HepG2 (cell line): ENCODE data around the gene RUSF1. TPM values are rescaled to one million over a fixed set of nuclear protein-coding genes. Genes with fewer than 3 reads are reported as not detected.
A peak's percentile ranks its signal among the peaks of the same experiment; 100 is the strongest.

Experiments used
- ATAC-seq: fragments of 200-7000 bp; cut with Tn5 transposase; 3 replicates; pipeline ENCODE4 v1.9.1; 2020; ENCODE audit warnings: mild to moderate bottlenecking, moderate library complexity
- BruUV-seq: library from RNA; stranded (reverse); fragments of 400-500 nt; replicated peaks from 2 replicates; lab custom pipeline; 2021; lab: Mats Ljungman, UMichigan
- CTCF ChIA-PET: fragments of 300-600 bp; formaldehyde crosslinking; extraction: SDS; loops from one replicate; lab custom pipeline; 2021; ENCODE audit warnings: low total read pairs, inconsistent platforms, low intra/inter-chr PET ratio; lab: Yijun Ruan, JAX
- POLR2A ChIA-PET: fragments of 350-600 bp; sonication (Branson Sonifier 250); formaldehyde crosslinking; loops from one replicate; lab custom pipeline; 2020; ENCODE audit warnings: antibody characterized with exemption, inconsistent platforms; lab: Yijun Ruan, JAX
- DNase-seq: peaks from one replicate; pipeline ENCODE4 v3.0.0-alpha.2; 2015; ENCODE audit warnings: low spot score
- FAIRE-seq: peaks from 3 replicates; lab custom pipeline; 2011; peaks lifted over from hg19 to GRCh38; lab: Jason Lieb, UNC
- H2AFZ ChIP-seq: one replicate; pipeline ENCODE4 v1.6.1; 2011; ENCODE audit warnings: low read length, inconsistent platforms
- H3K27ac ChIP-seq: fragments of 300-600 bp; 3 replicates; pipeline ENCODE4 v1.8.0; 2011; ENCODE audit warnings: mixed run types, mild to moderate bottlenecking, mixed read lengths, low read length, inconsistent platforms; ENCODE audit not compliant: insufficient read depth; ENCODE audit errors: extremely low read length
- H3K27me3 ChIP-seq, 2 experiments: fragments of 200-600 bp in 1 of 2; 2 replicates in 1 of 2; 3 replicates in 1 of 2; pipeline versions ENCODE4 v1.6.0 to v1.8.0; 2011; ENCODE audit warnings: low read length in 2 of 2, mild to moderate bottlenecking in 2 of 2, moderate library complexity in 2 of 2, inconsistent platforms in 1 of 2; ENCODE audit not compliant: insufficient read depth in 2 of 2, control insufficient read depth in 1 of 2
- H3K36me3 ChIP-seq, 2 experiments: fragments of 200-600 bp in 1 of 2; replicated peaks in 1 of 2; 2 replicates in 1 of 2; 3 replicates in 1 of 2; pipeline versions ENCODE4 v1.5.1 to v1.8.0; 2011; ENCODE audit warnings: low read length in 2 of 2, inconsistent platforms in 1 of 2; ENCODE audit not compliant: insufficient read depth in 2 of 2, control insufficient read depth in 1 of 2
- H3K4me1 ChIP-seq: 2 replicates; pipeline ENCODE4 v1.5.1; 2012; ENCODE audit warnings: low read length, inconsistent platforms; ENCODE audit not compliant: insufficient read depth
- H3K4me2 ChIP-seq: 2 replicates; pipeline ENCODE4 v1.6.0; 2011; ENCODE audit warnings: low read depth, low read length, inconsistent platforms
- H3K4me3 ChIP-seq, 3 experiments: fragments of 200-600 bp in 1 of 3; sonication (generic), shearing (Covaris generic) in 1 of 3; replicated peaks in 1 of 3; 2 replicates each; pipeline ENCODE4 v1.5.1; 2011 to 2016; ENCODE audit warnings: low read length in 3 of 3, inconsistent platforms in 2 of 3, low read depth in 2 of 3, mild to moderate bottlenecking in 2 of 3, control low read depth in 1 of 3, mixed read lengths in 1 of 3; ENCODE audit not compliant: insufficient read depth in 1 of 3
- H3K79me2 ChIP-seq: one replicate; pipeline ENCODE4 v1.6.1; 2011; ENCODE audit warnings: low read length, inconsistent platforms; ENCODE audit not compliant: insufficient read depth
- H3K9ac ChIP-seq: 2 replicates; pipeline ENCODE4 v1.6.0; 2011; ENCODE audit warnings: mild to moderate bottlenecking, low read depth, low read length, inconsistent platforms; ENCODE audit not compliant: insufficient read depth
- H3K9me3 ChIP-seq: 2 replicates; pipeline ENCODE4 v1.5.1; 2012; ENCODE audit warnings: mild to moderate bottlenecking, low read length
- H4K20me1 ChIP-seq: 2 replicates; pipeline ENCODE4 v1.6.0; 2011; ENCODE audit warnings: inconsistent platforms, mild to moderate bottlenecking, low read length, moderate library complexity; ENCODE audit not compliant: insufficient read depth
- GATAD2A ChIP-seq: IDR thresholded peaks from 2 replicates; pipeline ENCODE4 v1.6.1; 2016
- GPBP1L1 ChIP-seq: sonication (generic); formaldehyde crosslinking; IDR thresholded peaks from 2 replicates; pipeline ENCODE4 v1.5.0; 2020; ENCODE audit warnings: mild to moderate bottlenecking, missing genetic modification reagents
- HNF1A ChIP-seq, 2 experiments: sonication (generic) in 1 of 2; formaldehyde crosslinking in 1 of 2; IDR thresholded peaks; 2 replicates each; pipeline versions ENCODE4 v1.4.0 to v1.6.1; 2016 to 2020; ENCODE audit warnings: borderline replicate concordance in 1 of 2, low read depth in 1 of 2, mild to moderate bottlenecking in 1 of 2, missing genetic modification reagents in 1 of 2
- ZNF724P ChIP-seq: sonication (generic); formaldehyde crosslinking; IDR thresholded peaks from 2 replicates; pipeline ENCODE4 v1.8.0; 2022; ENCODE audit warnings: missing genetic modification reagents, borderline replicate concordance
- WGBS: methylation state at CpG from one replicate; pipeline ENCODE4 v1.1.6; 2017; ENCODE audit warnings: low lambda C conversion rate; 5-methylcytosine and 5-hydroxymethylcytosine counted together
- in situ Hi-C: cut with HindIII; loops from 2 replicates; pipeline ENCODE4 v1.10.0; 2017; ENCODE audit warnings: low pct_unique_long_range_greater_than_20kb; ENCODE audit not compliant: extremely low pct_ligation_motif_present
- intact Hi-C: fragments of 100-400 bp; cut with micrococcal nuclease; formaldehyde crosslinking; loops from one replicate; pipeline ENCODE4 v1.10.0; 2022; ENCODE audit not compliant: unreplicated experiment
- polyA plus RNA-seq, 8 experiments: library from polyadenylated mRNA; depleted of rRNA in 3 of 8; stranded (reverse) in 7 of 8; unstranded in 1 of 8; fragments of >200 nt; fragmentation: Illumina TruSeq in 4 of 8; extraction: Trizol in 4 of 8; gene quantifications; 2 replicates each; pipeline versions ENCODE4 v1.2.1 to v1.2.3, GENCODE V29; 2011 to 2016; ENCODE audit warnings: low read depth in 4 of 8, missing spikeins in 1 of 8, mixed read lengths in 1 of 8; ENCODE audit not compliant: insufficient read depth in 1 of 8
- total RNA-seq, 5 experiments: library from RNA; depleted of rRNA; stranded (reverse); fragments of >200 nt; fragmentation: Illumina TruSeq; extraction: Trizol; gene quantifications; 2 replicates each; pipeline ENCODE4 v1.2.3, GENCODE V29; 2016; ENCODE audit warnings: low read depth in 1 of 5

Gene RUSF1
- total and polyA plus RNA-seq, 2 of the 13 experiments (the other 11 are each of a cell fraction or from before 2014, with no cell fraction given): 40.8 to 50.2 TPM

GRCh38 chr16:31528523-31529107 is 20.4 kb upstream of the RUSF1 start:
- Histone ChIP-seq H3K4me1 (peaks cover 26% of the 10 kb centered on the region), H2AFZ (no peak overlapping the region), H3K9ac (no peak overlapping the region), H3K36me3 (no peaks in the 10 kb centered on the region), H3K27me3 (peaks cover 0 to 33% of the 10 kb centered on the region in 2 experiments; a peak in 4 of 5 replicates), H3K4me3 (no peak overlapping the region), H4K20me1 (no peaks in the 10 kb centered on the region), H3K27ac (no peak overlapping the region), H3K79me2 (no peaks in the 10 kb centered on the region), H3K9me3 (no peaks in the 10 kb centered on the region), H3K4me2 (peak overlapping the region; percentile 45; the same call in 1 of the 2 replicates)
- ChIA-PET CTCF (no interaction called here), POLR2A (interaction anchor here (0.9 to 1.1 kb wide), 2 partner anchors 18 to 184 kb away, joined by 3 read pairs; a partner anchor contains a TSS)
- in situ Hi-C loops (no loop called here), intact Hi-C loops (no loop called here)
- BruUV-seq: no TSS peak
- ATAC-seq (peak; percentile 25), FAIRE-seq (no peak), DNase-seq (no peak)
- no peak for TF ChIP-seq ZNF724P (CRISPR knock-in tag)
- no peak for TF ChIP-seq GPBP1L1 (CRISPR knock-in tag)
- TF ChIP-seq GATAD2A: no peak
- no peak for TF ChIP-seq HNF1A (IDR thresholded peaks at IDR 0.05; ENCODE audit: low read depth)
- no peak for TF ChIP-seq HNF1A (CRISPR knock-in tag; IDR thresholded peaks at IDR 0.05; ENCODE audit: borderline replicate concordance)
- 5% methylated on average over 9 of the region's 11 CpGs for WGBS
